ENCODE measurements around the gene TMEM184B. TPM values are rescaled to one million over a fixed set of nuclear protein-coding genes. Genes with fewer than 3 reads are reported as not detected.

TMEM184B gene
- total RNA-seq, 1 experiment from 2014 or later, result 89.7 TPM

DNA sequence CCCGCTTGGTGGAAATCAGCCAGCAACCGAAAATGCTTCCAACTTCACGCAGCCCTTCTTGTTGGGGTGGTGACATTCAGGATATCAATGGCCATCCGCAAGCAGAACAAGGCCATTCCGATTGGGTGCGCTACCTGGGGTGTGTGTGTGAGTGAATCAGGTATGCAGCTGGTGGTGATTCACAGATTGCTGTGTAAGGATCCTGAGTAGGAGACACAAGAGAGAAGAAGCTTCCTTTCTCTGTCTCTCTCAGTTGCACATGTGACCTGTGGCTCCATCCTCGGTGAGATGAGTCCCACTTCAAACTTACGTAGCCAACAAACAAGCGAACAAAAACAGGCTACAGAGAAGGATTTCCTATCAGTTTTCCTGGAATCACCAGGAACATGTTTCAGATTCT lies 9.6 kb upstream of the TMEM184B start:
- H3K9me3 Mint-ChIP-seq, result no peaks in the 10 kb centered on the region
- no peak overlapping the region for H3K27ac Mint-ChIP-seq
- H3K27me3 Mint-ChIP-seq (ENCODE audit: low read depth), result no peaks in the 10 kb centered on the region; the same call in 1 of the 2 replicates
- TF ChIP-seq MYBL2 (CRISPR knock-in tag; IDR thresholded peaks at IDR 0.05) (no peak), NFATC4 (CRISPR knock-in tag; IDR thresholded peaks at IDR 0.05) (no peak), USF1 (CRISPR knock-in tag; IDR thresholded peaks at IDR 0.05) (no peak), NR2C2 (CRISPR knock-in tag; IDR thresholded peaks at IDR 0.05) (no peak), TEAD4 (CRISPR knock-in tag; IDR thresholded peaks at IDR 0.05) (no peak)
- no peak for ATAC-seq
- CTCF ChIA-PET, result no interaction called here
- H3K4me3 Mint-ChIP-seq, result no peak overlapping the region
- no peaks in the 10 kb centered on the region for H3K36me3 Mint-ChIP-seq
- DNase-seq (ENCODE audit: low spot score), result no peak
- POLR2A ChIA-PET, result no interaction called here
- H3K4me1 Mint-ChIP-seq, result peaks cover 26% of the 10 kb centered on the region

DNA sequence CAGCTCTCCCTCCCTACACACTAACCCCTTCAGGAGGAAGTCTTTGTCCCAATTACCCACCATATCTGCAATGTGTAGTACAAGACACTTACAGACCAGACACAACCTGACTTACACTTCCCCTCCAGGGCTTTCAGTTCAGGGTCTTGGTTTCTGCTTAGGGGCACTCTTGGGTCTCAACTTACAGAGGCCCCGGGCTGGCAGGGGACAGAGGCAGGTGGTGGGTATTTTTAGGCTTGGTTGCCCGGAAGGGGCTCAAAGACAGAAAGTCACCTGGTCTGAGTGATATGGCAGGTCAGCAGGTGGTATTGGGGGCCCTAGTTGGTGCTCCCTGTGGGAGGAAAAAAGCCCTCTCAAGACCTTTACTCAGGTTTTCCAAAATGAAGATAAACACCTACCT lies 3.4 kb upstream of the TMEM184B start:
- CTCF ChIA-PET, result interaction anchor here (1.4 kb wide), 1 partner anchor 14 kb away, joined by 3 read pairs; no protein-coding TSS in a partner anchor
- H3K27ac Mint-ChIP-seq, result no peak overlapping the region
- H3K4me3 Mint-ChIP-seq, result no peak overlapping the region
- POLR2A ChIA-PET, result no interaction called here
- H3K36me3 Mint-ChIP-seq, result peaks cover 3% of the 10 kb centered on the region; the same call in 1 of the 2 replicates
- H3K9me3 Mint-ChIP-seq, result no peaks in the 10 kb centered on the region
- H3K27me3 Mint-ChIP-seq (ENCODE audit: low read depth), result peaks cover 12% of the 10 kb centered on the region
- H3K4me1 Mint-ChIP-seq, result peaks cover 30% of the 10 kb centered on the region
- TF ChIP-seq, protein P1, sequence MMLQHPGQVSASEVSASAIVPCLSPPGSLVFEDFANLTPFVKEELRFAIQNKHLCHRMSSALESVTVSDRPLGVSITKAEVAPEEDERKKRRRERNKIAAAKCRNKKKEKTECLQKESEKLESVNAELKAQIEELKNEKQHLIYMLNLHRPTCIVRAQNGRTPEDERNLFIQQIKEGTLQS (CRISPR knock-in tag; conservative IDR thresholded peaks at IDR 0.05), result no peak
- TF ChIP-seq NFYB (CRISPR knock-in tag; conservative IDR thresholded peaks at IDR 0.05; ENCODE audit: low read depth) (no peak), ZBTB43 (CRISPR knock-in tag; IDR thresholded peaks at IDR 0.05) (no peak), ZNF423 (CRISPR knock-in tag; IDR thresholded peaks at IDR 0.05) (no peak), STAT6 (CRISPR knock-in tag; conservative IDR thresholded peaks at IDR 0.05; ENCODE audit: low read depth) (no peak), ERG (CRISPR knock-in tag; IDR thresholded peaks at IDR 0.05) (no peak), MAX (CRISPR knock-in tag; IDR thresholded peaks at IDR 0.05) (no peak), ETV6 (CRISPR knock-in tag; IDR thresholded peaks at IDR 0.05) (no peak), KAT7 (CRISPR knock-in tag; IDR thresholded peaks at IDR 0.05; ENCODE audit: borderline replicate concordance) (no peak), EMX1 (CRISPR knock-in tag; IDR thresholded peaks at IDR 0.05) (no peak), RELA (CRISPR knock-in tag; IDR thresholded peaks at IDR 0.05; ENCODE audit: borderline replicate concordance) (no peak), NR3C1 (CRISPR knock-in tag; conservative IDR thresholded peaks at IDR 0.05; ENCODE audit: low read depth) (no peak)
- TF ChIP-seq, protein P2, sequence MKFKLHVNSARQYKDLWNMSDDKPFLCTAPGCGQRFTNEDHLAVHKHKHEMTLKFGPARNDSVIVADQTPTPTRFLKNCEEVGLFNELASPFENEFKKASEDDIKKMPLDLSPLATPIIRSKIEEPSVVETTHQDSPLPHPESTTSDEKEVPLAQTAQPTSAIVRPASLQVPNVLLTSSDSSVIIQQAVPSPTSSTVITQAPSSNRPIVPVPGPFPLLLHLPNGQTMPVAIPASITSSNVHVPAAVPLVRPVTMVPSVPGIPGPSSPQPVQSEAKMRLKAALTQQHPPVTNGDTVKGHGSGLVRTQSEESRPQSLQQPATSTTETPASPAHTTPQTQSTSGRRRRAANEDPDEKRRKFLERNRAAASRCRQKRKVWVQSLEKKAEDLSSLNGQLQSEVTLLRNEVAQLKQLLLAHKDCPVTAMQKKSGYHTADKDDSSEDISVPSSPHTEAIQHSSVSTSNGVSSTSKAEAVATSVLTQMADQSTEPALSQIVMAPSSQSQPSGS (CRISPR knock-in tag; IDR thresholded peaks at IDR 0.05; ENCODE audit: borderline replicate concordance, low read depth), result no peak
- TF ChIP-seq, protein P3, sequence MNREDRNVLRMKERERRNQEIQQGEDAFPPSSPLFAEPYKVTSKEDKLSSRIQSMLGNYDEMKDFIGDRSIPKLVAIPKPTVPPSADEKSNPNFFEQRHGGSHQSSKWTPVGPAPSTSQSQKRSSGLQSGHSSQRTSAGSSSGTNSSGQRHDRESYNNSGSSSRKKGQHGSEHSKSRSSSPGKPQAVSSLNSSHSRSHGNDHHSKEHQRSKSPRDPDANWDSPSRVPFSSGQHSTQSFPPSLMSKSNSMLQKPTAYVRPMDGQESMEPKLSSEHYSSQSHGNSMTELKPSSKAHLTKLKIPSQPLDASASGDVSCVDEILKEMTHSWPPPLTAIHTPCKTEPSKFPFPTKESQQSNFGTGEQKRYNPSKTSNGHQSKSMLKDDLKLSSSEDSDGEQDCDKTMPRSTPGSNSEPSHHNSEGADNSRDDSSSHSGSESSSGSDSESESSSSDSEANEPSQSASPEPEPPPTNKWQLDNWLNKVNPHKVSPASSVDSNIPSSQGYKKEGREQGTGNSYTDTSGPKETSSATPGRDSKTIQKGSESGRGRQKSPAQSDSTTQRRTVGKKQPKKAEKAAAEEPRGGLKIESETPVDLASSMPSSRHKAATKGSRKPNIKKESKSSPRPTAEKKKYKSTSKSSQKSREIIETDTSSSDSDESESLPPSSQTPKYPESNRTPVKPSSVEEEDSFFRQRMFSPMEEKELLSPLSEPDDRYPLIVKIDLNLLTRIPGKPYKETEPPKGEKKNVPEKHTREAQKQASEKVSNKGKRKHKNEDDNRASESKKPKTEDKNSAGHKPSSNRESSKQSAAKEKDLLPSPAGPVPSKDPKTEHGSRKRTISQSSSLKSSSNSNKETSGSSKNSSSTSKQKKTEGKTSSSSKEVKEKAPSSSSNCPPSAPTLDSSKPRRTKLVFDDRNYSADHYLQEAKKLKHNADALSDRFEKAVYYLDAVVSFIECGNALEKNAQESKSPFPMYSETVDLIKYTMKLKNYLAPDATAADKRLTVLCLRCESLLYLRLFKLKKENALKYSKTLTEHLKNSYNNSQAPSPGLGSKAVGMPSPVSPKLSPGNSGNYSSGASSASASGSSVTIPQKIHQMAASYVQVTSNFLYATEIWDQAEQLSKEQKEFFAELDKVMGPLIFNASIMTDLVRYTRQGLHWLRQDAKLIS (CRISPR knock-in tag; IDR thresholded peaks at IDR 0.05; ENCODE audit: borderline replicate concordance), result no peak
- TF ChIP-seq, protein P4, sequence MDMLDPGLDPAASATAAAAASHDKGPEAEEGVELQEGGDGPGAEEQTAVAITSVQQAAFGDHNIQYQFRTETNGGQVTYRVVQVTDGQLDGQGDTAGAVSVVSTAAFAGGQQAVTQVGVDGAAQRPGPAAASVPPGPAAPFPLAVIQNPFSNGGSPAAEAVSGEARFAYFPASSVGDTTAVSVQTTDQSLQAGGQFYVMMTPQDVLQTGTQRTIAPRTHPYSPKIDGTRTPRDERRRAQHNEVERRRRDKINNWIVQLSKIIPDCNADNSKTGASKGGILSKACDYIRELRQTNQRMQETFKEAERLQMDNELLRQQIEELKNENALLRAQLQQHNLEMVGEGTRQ (CRISPR knock-in tag; IDR thresholded peaks at IDR 0.05), result no peak
- TF ChIP-seq, protein P5, sequence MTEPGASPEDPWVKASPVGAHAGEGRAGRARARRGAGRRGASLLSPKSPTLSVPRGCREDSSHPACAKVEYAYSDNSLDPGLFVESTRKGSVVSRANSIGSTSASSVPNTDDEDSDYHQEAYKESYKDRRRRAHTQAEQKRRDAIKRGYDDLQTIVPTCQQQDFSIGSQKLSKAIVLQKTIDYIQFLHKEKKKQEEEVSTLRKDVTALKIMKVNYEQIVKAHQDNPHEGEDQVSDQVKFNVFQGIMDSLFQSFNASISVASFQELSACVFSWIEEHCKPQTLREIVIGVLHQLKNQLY (CRISPR knock-in tag; IDR thresholded peaks at IDR 0.05), result no peak
- DNase-seq (ENCODE audit: low spot score) (no peak), ATAC-seq (no peak)

All from WTC11 (cell line).